Measurements from ENCODE around the gene FAM114A1.

GRCh38 chr4:38930204-38930603 lies 62.6 kb downstream of the FAM114A1 start:
- TF ChIP-seq CTCF (IDR thresholded peaks at IDR 0.05; ENCODE audit: insufficient read depth, low read depth, low read length) (no peak), EZH2 (IDR thresholded peaks at IDR 0.05; ENCODE audit: insufficient read depth, low read length) (no peak)
